Measurements from ENCODE around the gene BMAL1. TPM values are rescaled to one million over a fixed set of nuclear protein-coding genes. Genes with fewer than 3 reads are reported as not detected.

The BMAL1 gene
- total and polyA plus RNA-seq, 2 of the 8 experiments (the other 6 are each of a cell fraction or from before 2014, with no cell fraction given), result 6.8 to 6.9 TPM

DNA sequence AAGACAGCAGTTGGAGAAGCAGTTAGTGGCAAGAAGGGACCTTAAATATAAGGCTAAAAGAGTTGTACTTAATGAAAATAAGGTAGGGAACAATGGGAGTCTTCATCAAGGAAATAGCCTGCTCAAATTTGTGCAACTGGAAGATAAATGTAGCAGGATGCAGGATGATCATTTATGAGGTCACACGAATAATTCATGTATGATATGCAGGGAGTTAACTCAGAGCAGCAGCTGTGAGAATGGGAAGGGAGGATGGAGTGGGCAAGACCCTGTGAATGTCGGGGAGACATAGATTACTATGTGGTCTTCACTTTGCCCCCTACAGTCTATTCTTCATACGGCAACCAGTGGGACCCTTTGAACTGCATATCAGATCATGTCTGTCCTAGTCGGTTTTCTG, 25.2 kb upstream of the BMAL1 start:
- Histone ChIP-seq H3K27me3 (replicated peaks in 1 of 4; ENCODE audit: control insufficient read depth in 3 of 4, extremely low read depth in 1 of 4, insufficient read depth in 3 of 4, low read length in 3 of 4) (no peaks in the 10 kb centered on the region), H3K18ac (ENCODE audit: extremely low read depth, low read length) (no peak overlapping the region), H4K5ac (ENCODE audit: insufficient read length, low read depth, low read length) (no peak overlapping the region), H3K9me3 (ENCODE audit: insufficient read depth in 2 of 2, low read depth in 1 of 2, low read length in 1 of 2) (no peaks in the 10 kb centered on the region), H3K27ac (ENCODE audit: low read depth, low read length) (no peak overlapping the region), H3K23me2 (ENCODE audit: low read depth, low read length) (no peaks in the 10 kb centered on the region), H2AFZ (ENCODE audit: low read length) (no peak overlapping the region), H3K4me1 (replicated peaks in 1 of 4; ENCODE audit: control insufficient read depth in 3 of 4, insufficient read depth in 4 of 4, low read length in 3 of 4) (no peaks in the 10 kb centered on the region), H2BK120ac (replicated peaks; ENCODE audit: low read depth, low read length) (no peak overlapping the region), H3K4ac (replicated peaks; ENCODE audit: insufficient read length, low read depth, low read length) (no peak overlapping the region), H2AK5ac (ENCODE audit: low read depth, low read length) (no peak overlapping the region), H3K4me2 (ENCODE audit: insufficient read depth in 1 of 2, low read depth in 2 of 2, low read length in 2 of 2) (no peak overlapping the region), H2BK5ac (ENCODE audit: low read depth, low read length) (no peak overlapping the region), H3K4me3 (ENCODE audit: extremely low read depth in 1 of 4, insufficient read depth in 2 of 4, low read depth in 3 of 4, low read length in 4 of 4) (no peak overlapping the region), H3K36me3 (ENCODE audit: control insufficient read depth in 2 of 4, insufficient read depth in 4 of 4, low read length in 3 of 4) (no peaks in the 10 kb centered on the region), H3K56ac (replicated peaks; ENCODE audit: insufficient read length, low read depth, low read length) (no peak overlapping the region), H4K20me1 (replicated peaks in 1 of 2; ENCODE audit: control insufficient read depth in 1 of 2, insufficient read depth in 2 of 2, low read length in 2 of 2) (peaks cover 0 to 1% of the 10 kb centered on the region in 2 experiments), H3K9ac (replicated peaks in 1 of 4; ENCODE audit: extremely low read depth in 1 of 4, low read depth in 3 of 4, low read length in 3 of 4) (no peak overlapping the region), H2BK12ac (ENCODE audit: low read depth, low read length) (no peak overlapping the region), H3K79me2 (ENCODE audit: control insufficient read depth in 1 of 2, insufficient read depth in 2 of 2, low read length in 2 of 2) (no peaks in the 10 kb centered on the region), H4K91ac (replicated peaks; ENCODE audit: insufficient read length, low read length) (no peak overlapping the region), H3K14ac (ENCODE audit: insufficient read length) (no peak overlapping the region), H3K79me1 (ENCODE audit: low read depth, low read length) (no peaks in the 10 kb centered on the region), H2BK15ac (ENCODE audit: low read length) (no peak overlapping the region), H4K8ac (ENCODE audit: extremely low read depth, insufficient read depth, low read length) (no peak overlapping the region), H3K23ac (ENCODE audit: insufficient read length) (no peak overlapping the region), H2BK20ac (ENCODE audit: low read length) (no peak overlapping the region)
- 93% methylated on average over 4 of the region's 4 CpGs; no CpG with 5 or more reads in 1 of the 2 experiments for WGBS, 2 experiments (ENCODE audit: extremely low coverage in 1 of 2, insufficient coverage in 1 of 2, insufficient read length in 1 of 2, insufficient replicate concordance in 2 of 2, low coverage in 1 of 2, low lambda C conversion rate in 2 of 2, missing lambda C conversion rate in 1 of 2)
- FAIRE-seq, result no peak
- ChIA-PET POLR2A (ENCODE audit: partially characterized antibody) (no interaction called here), CTCF (ENCODE audit: partially characterized antibody) (interaction anchor here (0.6 to 11.1 kb wide), 13 partner anchors 7 to 92 kb away, joined by 3 to 81 read pairs (median 5); no protein-coding TSS in a partner anchor)
- no peak for DNase-seq (ENCODE audit: low read depth in 1 of 2, low spot score in 2 of 2)
- TF ChIP-seq RNF2 (IDR thresholded peaks at IDR 0.05; ENCODE audit: borderline replicate concordance, low read depth, low read length, missing control alignments, poor library complexity, severe bottlenecking) (no peak), GTF2F1 (IDR thresholded peaks at IDR 0.05; ENCODE audit: borderline replicate concordance, low read depth, low read length) (no peak), TAF1 (IDR thresholded peaks at IDR 0.05; ENCODE audit: low read depth, low read length) (no peak), SUZ12 (IDR thresholded peaks at IDR 0.05; ENCODE audit: low read length) (no peak), NANOG (IDR thresholded peaks at IDR 0.05; ENCODE audit: insufficient read depth, low read depth, low read length, poor library complexity, severe bottlenecking) (no peak), BCL11A (IDR thresholded peaks at IDR 0.05; ENCODE audit: low read depth in 2 of 2, low read length in 2 of 2) (no peak), HDAC6 (IDR thresholded peaks at IDR 0.05; ENCODE audit: low read depth, low read length) (no peak), FOSL1 (IDR thresholded peaks at IDR 0.05; ENCODE audit: insufficient read depth, low read depth, low read length) (no peak), POLR2A (IDR thresholded peaks at IDR 0.05; ENCODE audit: control extremely low read depth in 1 of 2, low read depth in 2 of 2, low read length in 2 of 2) (no peak)
- TF ChIP-seq, protein P1, sequence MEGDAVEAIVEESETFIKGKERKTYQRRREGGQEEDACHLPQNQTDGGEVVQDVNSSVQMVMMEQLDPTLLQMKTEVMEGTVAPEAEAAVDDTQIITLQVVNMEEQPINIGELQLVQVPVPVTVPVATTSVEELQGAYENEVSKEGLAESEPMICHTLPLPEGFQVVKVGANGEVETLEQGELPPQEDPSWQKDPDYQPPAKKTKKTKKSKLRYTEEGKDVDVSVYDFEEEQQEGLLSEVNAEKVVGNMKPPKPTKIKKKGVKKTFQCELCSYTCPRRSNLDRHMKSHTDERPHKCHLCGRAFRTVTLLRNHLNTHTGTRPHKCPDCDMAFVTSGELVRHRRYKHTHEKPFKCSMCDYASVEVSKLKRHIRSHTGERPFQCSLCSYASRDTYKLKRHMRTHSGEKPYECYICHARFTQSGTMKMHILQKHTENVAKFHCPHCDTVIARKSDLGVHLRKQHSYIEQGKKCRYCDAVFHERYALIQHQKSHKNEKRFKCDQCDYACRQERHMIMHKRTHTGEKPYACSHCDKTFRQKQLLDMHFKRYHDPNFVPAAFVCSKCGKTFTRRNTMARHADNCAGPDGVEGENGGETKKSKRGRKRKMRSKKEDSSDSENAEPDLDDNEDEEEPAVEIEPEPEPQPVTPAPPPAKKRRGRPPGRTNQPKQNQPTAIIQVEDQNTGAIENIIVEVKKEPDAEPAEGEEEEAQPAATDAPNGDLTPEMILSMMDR (IDR thresholded peaks at IDR 0.05; ENCODE audit: control extremely low read depth in 1 of 3, insufficient read depth in 1 of 3, low read depth in 1 of 3, low read length in 3 of 3), result no peak
- TF ChIP-seq, protein P2, sequence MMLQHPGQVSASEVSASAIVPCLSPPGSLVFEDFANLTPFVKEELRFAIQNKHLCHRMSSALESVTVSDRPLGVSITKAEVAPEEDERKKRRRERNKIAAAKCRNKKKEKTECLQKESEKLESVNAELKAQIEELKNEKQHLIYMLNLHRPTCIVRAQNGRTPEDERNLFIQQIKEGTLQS (IDR thresholded peaks at IDR 0.05; ENCODE audit: insufficient read depth, low read depth, low read length), result no peak

Measured in H1 (cell line).